ENCODE data around the gene UNC13B. TPM values are rescaled to one million over a fixed set of nuclear protein-coding genes. Genes with fewer than 3 reads are reported as not detected.

Gene UNC13B
- total and polyA plus RNA-seq, 2 experiments from 2014 or later: 16.3 to 43.7 TPM

GRCh38 chr9:35203528-35203927 is 41.7 kb downstream of the UNC13B start:
- Histone ChIP-seq H3K4me3 (no peak overlapping the region), H3K27me3 (no peaks in the 10 kb centered on the region), H3K36me3 (no peaks in the 10 kb centered on the region), H3K9me3 (ENCODE audit: low read depth) (no peaks in the 10 kb centered on the region), H3K27ac (no peak overlapping the region), H3K4me1 (ENCODE audit: low read depth) (no peaks in the 10 kb centered on the region)
- TF ChIP-seq CTCF (IDR thresholded peaks at IDR 0.05; ENCODE audit: low read depth, low read length): no peak
- no peak for DNase-seq (ENCODE audit: low read depth in 1 of 2, low spot score in 1 of 2)

- no peak overlapping the region for H3K27ac ChIP-seq
- H3K4me3 ChIP-seq: no peak overlapping the region
- no peak for TF ChIP-seq CTCF (IDR thresholded peaks at IDR 0.05; ENCODE audit: low read depth, low read length)
- H3K36me3 ChIP-seq: no peaks in the 10 kb centered on the region
- H3K27me3 ChIP-seq: no peaks in the 10 kb centered on the region
- H3K9me3 ChIP-seq (ENCODE audit: low read depth): no peaks in the 10 kb centered on the region
- DNase-seq (ENCODE audit: low read depth in 1 of 2, low spot score in 1 of 2): no peak
- H3K4me1 ChIP-seq (ENCODE audit: low read depth): no peaks in the 10 kb centered on the region
Measured at GRCh38 chr9:35205340-35205739, 43.5 kb downstream of the UNC13B start.

GRCh38 chr9:35211854-35212253 is 50.0 kb downstream of the UNC13B start:
- DNase-seq (ENCODE audit: low read depth in 1 of 2, low spot score in 1 of 2): no peak
- TF ChIP-seq CTCF (IDR thresholded peaks at IDR 0.05; ENCODE audit: low read depth, low read length): no peak
- Histone ChIP-seq H3K27ac (no peak overlapping the region), H3K36me3 (no peaks in the 10 kb centered on the region), H3K27me3 (no peaks in the 10 kb centered on the region), H3K9me3 (ENCODE audit: low read depth) (no peaks in the 10 kb centered on the region), H3K4me1 (ENCODE audit: low read depth) (peaks cover 6% of the 10 kb centered on the region), H3K4me3 (no peak overlapping the region)

DNA sequence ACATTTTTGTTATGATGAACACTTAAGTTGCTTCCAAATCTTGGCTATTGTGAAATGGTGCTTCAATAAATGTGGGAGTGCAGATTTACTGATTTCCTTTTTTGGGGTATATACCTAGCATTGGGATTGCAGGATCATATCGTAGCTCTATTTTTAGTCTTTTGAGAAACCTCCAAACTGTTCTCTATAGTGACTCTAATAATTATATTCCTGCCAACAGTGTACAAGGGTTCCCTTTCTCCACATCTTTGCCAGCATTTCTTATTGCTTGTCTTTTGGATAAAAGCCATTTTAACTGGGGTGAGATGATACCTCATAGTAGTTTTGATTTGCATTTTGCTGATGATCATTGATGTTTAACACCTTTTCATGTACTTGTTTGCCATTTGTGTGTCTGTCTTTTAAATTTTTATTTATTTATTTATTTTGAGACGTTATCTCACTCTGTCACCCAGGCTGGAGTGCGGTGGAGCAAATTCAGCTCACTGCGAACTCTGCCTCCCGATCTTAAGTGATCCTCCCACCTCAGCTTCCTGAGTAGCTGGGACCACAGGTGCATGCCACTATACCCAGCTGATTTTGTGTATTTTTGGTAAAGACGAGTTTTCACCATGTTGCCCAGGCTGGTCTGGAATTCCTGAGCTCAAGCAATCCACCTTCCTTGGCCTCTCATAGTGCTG is 59.0 kb downstream of the UNC13B start:
- Histone ChIP-seq H3K27ac (no peak overlapping the region), H3K4me3 (no peak overlapping the region), H3K36me3 (no peaks in the 10 kb centered on the region), H3K4me1 (ENCODE audit: low read depth) (no peaks in the 10 kb centered on the region), H3K27me3 (no peaks in the 10 kb centered on the region), H3K9me3 (ENCODE audit: low read depth) (no peaks in the 10 kb centered on the region)
- TF ChIP-seq CTCF (IDR thresholded peaks at IDR 0.05; ENCODE audit: low read depth, low read length): no peak
- no peak for DNase-seq (ENCODE audit: low read depth in 1 of 2, low spot score in 1 of 2)

DNA sequence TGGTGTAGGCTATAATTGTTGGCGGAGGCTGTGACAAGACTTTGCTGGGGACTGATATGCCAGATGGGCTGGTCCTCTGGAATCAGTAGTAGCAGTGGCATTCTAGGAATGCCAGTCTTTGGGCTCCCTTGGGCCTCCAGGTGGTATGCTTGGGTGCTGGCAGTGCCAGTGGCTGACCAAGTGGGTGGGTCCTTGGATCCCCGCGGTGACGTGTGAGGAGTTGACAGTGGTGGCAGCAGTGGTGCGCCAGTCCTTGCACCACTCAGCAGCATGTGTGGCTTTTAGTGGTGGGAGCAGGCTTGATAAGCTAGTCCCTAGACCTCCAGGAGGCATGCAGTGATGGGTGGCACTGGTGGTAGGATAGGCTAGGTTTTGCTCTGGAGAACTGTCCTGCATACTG is 63.9 kb downstream of the UNC13B start:
- H3K9me3 ChIP-seq (ENCODE audit: low read depth): no peaks in the 10 kb centered on the region
- no peak for DNase-seq (ENCODE audit: low read depth in 1 of 2, low spot score in 1 of 2)
- H3K36me3 ChIP-seq: no peaks in the 10 kb centered on the region
- H3K27ac ChIP-seq: no peak overlapping the region
- peaks cover 21% of the 10 kb centered on the region for H3K4me1 ChIP-seq (ENCODE audit: low read depth)
- no peak for TF ChIP-seq CTCF (IDR thresholded peaks at IDR 0.05; ENCODE audit: low read depth, low read length)
- no peaks in the 10 kb centered on the region for H3K27me3 ChIP-seq
- no peak overlapping the region for H3K4me3 ChIP-seq

Measured in cardiac muscle cell (in vitro differentiated cells and primary cell).